Kidney (tissue), 14 donors: Measurements from ENCODE around the gene IQCK. TPM values are rescaled to one million over a fixed set of nuclear protein-coding genes. Genes with fewer than 3 reads are reported as not detected.

ENCODE experiments used
- DNase-seq, 5 donors: peaks; one replicate each; pipeline ENCODE4 v3.0.0-alpha.2; 2013 to 2020
- FAIRE-seq: peaks from 2 replicates; lab custom pipeline; 2012; peaks lifted over from hg19 to GRCh38; lab: Jason Lieb, UNC
- H3K27ac ChIP-seq, 2 donors: one replicate each; pipeline ENCODE4 v1.7.0; 2013; ENCODE audit warnings: low read depth in 2 of 2, low read length in 2 of 2, inconsistent platforms in 1 of 2
- H3K27me3 ChIP-seq: one replicate; pipeline ENCODE4 v1.7.1; 2013; ENCODE audit warnings: low read length, inconsistent platforms; ENCODE audit not compliant: control insufficient read depth, insufficient read depth
- H3K36me3 ChIP-seq, 3 donors: one replicate each; pipeline versions ENCODE4 v1.7.0 to v1.7.1; 2013; ENCODE audit warnings: low read length in 3 of 3, control low read depth in 1 of 3, inconsistent platforms in 1 of 3; ENCODE audit not compliant: insufficient read depth in 3 of 3, control insufficient read depth in 2 of 3
- H3K4me1 ChIP-seq, 3 donors: one replicate each; pipeline versions ENCODE4 v1.7.0 to v1.7.1; 2013; ENCODE audit warnings: low read length in 3 of 3, inconsistent platforms in 1 of 3, low read depth in 1 of 3; ENCODE audit not compliant: control insufficient read depth in 2 of 3, insufficient read depth in 2 of 3
- H3K4me3 ChIP-seq, 3 donors: one replicate each; pipeline versions ENCODE4 v1.7.0 to v1.8.1; 2013; ENCODE audit warnings: low read length in 3 of 3, control low read depth in 1 of 3, inconsistent platforms in 1 of 3
- H3K9ac ChIP-seq, 3 donors: one replicate each; pipeline versions ENCODE4 v1.7.0 to v1.7.1; 2013; ENCODE audit warnings: low read length in 3 of 3, control low read depth in 1 of 3, inconsistent platforms in 1 of 3
- H3K9me3 ChIP-seq, 3 donors: one replicate each; pipeline versions ENCODE4 v1.7.0 to v1.7.1; 2013; ENCODE audit warnings: low read length in 3 of 3, control low read depth in 1 of 3, inconsistent platforms in 1 of 3; ENCODE audit not compliant: control insufficient read depth in 2 of 3, insufficient read depth in 1 of 3
- intact Hi-C: fragments of 100-400 bp; cut with DNase I; formaldehyde crosslinking; loops from one replicate; pipeline ENCODE4 v1.11.1; 2022
- polyA plus RNA-seq: library from polyadenylated mRNA; stranded (reverse); fragments of 350-450 nt; fragmentation: Illumina TruSeq; extraction: RNeasy Lipid Tissue Mini Kit (QIAGEN cat#74804); gene quantifications from one replicate; pipeline ENCODE4 v1.2.3, GENCODE V29; 2014; ENCODE audit warnings: low read depth, low replicate concordance; ENCODE audit not compliant: insufficient read depth
- total RNA-seq: library from RNA; stranded (reverse); fragmentation: NEBNext Ultra II Directional; extraction: Animal tissue kit (Norgen Biotek cat#: 25700); gene quantifications from one replicate; pipeline ENCODE4 v1.2.1, GENCODE V29; 2021
- TF ChIP-seq, protein P1 (sequence below): IDR thresholded peaks from 3 replicates; pipeline ENCODE4 v1.5.1; 2012; ENCODE audit warnings: mild to moderate bottlenecking, moderate library complexity, borderline replicate concordance; ENCODE audit not compliant: insufficient read depth; ENCODE audit errors: extremely low read depth
- donor health status: control.
- donor health status: control.
- donor health status: control.
- donor health status: control.
- donor health status: control.
- donor health status: DM: yes; HTN: yes; CAD: no.
- donor health status: Normal renal cell carcinoma (clear cell type).

IQCK gene
- total and polyA plus RNA-seq, 2 donors from 2014 or later, result 35.4 to 38.1 TPM

DNA sequence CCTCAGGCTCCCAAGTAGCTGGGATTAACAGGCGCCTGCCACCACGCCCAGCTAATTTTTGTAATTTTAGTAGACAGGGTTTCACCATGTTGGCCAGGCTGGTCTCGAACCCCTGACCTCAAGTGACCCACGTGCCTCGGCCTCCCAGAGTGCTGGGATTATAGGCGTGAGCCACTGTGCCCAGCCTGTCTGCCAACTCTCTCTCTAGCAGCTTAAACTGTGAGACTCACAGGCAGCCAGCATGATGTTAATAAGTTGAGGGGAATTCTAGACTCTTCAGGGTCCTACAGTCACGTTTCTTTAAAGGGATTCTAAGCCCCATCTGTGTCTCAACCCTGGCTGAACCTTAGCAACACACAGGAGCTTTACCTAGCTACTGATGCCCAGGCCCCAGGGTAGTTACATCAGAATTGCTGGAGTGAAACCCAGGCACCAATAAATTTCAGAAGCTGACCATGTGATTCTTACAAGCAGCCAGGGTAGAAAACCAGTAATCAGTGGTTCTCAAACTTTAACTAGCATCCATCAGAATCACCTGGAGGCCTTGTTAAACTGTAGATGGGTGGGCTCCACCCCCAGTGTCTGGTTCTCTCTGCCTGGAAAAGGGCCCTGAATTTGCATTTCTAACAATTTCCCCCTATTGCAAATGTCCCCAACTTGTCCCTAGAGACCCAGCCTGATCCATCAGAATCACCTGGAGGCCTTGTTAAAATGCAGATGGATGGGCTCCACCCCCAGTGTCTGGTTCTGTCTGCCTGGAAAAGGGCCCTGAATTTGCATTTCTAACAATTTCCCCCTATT, 135.9 kb downstream of the IQCK start:
- FAIRE-seq (no peak), DNase-seq (peak in 3 of 5 donors; percentile 70 to 87 (median 84))
- peak overlapping the region in 1 of 3 donors; percentile 13 for H3K9ac ChIP-seq
- no peak overlapping the region for H3K4me3 ChIP-seq
- peaks cover 0 to 4% (median 4%) of the 10 kb centered on the region in 3 donors for H3K36me3 ChIP-seq
- H3K9me3 ChIP-seq, result no peaks in the 10 kb centered on the region
- H3K4me1 ChIP-seq, result peaks cover 0 to 12% (median 3%) of the 10 kb centered on the region in 3 donors
- TF ChIP-seq, protein P1, sequence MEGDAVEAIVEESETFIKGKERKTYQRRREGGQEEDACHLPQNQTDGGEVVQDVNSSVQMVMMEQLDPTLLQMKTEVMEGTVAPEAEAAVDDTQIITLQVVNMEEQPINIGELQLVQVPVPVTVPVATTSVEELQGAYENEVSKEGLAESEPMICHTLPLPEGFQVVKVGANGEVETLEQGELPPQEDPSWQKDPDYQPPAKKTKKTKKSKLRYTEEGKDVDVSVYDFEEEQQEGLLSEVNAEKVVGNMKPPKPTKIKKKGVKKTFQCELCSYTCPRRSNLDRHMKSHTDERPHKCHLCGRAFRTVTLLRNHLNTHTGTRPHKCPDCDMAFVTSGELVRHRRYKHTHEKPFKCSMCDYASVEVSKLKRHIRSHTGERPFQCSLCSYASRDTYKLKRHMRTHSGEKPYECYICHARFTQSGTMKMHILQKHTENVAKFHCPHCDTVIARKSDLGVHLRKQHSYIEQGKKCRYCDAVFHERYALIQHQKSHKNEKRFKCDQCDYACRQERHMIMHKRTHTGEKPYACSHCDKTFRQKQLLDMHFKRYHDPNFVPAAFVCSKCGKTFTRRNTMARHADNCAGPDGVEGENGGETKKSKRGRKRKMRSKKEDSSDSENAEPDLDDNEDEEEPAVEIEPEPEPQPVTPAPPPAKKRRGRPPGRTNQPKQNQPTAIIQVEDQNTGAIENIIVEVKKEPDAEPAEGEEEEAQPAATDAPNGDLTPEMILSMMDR, result no peak
- H3K27me3 ChIP-seq, result no peaks in the 10 kb centered on the region
- H3K27ac ChIP-seq, result peak overlapping the region; percentile 37 to 60
- intact Hi-C loops, result no loop called here

DNA sequence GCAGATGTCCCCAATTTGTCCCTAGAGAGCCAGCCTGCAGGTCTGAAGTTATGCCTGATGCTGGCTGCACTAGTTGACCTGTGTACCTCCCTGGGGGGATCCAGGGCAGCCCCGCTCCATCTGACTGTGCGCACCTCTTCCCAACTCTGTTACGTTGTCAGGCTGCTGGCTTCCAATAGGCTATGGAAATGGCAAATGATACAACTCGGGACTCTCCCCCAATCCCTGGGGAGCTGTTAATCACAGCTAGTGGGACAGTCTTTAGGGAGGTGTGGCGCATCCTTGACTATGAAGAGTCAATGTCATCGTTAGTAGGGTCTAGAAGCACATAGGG, 136.4 kb downstream of the IQCK start:
- intact Hi-C loops, result no loop called here
- no peak for FAIRE-seq

DNA sequence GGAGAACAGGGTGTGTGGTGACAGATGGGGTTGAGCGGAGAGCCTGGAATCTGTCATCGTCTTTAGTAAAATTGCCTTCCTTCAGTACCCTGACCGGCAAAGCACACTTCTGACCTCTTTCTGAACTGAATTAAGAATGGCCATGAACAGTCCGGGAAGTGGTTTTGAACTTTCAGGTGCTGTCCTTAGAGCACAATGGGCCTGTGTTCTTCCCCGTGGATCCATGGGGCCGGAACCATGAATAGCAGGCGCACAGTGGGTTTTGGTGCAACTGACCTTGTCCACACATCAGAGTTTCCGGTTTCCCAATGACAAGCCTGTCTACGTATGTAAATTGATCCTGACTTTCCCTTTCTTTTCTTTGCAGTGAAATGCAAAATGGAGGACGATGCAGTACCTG, 138.0 kb downstream of the IQCK start:
- no peak overlapping the region for H3K4me3 ChIP-seq
- H3K9me3 ChIP-seq, result no peaks in the 10 kb centered on the region
- peaks cover 0 to 7% (median 3%) of the 10 kb centered on the region in 3 donors for H3K4me1 ChIP-seq
- peaks cover 0 to 21% (median 7%) of the 10 kb centered on the region in 3 donors for H3K36me3 ChIP-seq
- DNase-seq (no peak), FAIRE-seq (no peak)
- TF ChIP-seq, protein P1, result no peak
- intact Hi-C loops, result no loop called here
- H3K27me3 ChIP-seq, result no peaks in the 10 kb centered on the region
- H3K9ac ChIP-seq, result no peak overlapping the region
- no peak overlapping the region for H3K27ac ChIP-seq

More for the DNA sequence above, 136.4 kb downstream of the IQCK start:
- H3K9me3 ChIP-seq, result no peaks in the 10 kb centered on the region
- no peaks in the 10 kb centered on the region for H3K27me3 ChIP-seq
- TF ChIP-seq, protein P1, result no peak
- H3K27ac ChIP-seq, result peak overlapping the region in 1 of 2 donors; percentile 24
- DNase-seq, result no peak
- peaks cover 0 to 10% (median 6%) of the 10 kb centered on the region in 3 donors for H3K36me3 ChIP-seq
- no peak overlapping the region for H3K9ac ChIP-seq
- no peak overlapping the region for H3K4me3 ChIP-seq
- H3K4me1 ChIP-seq, result peaks cover 0 to 12% (median 3%) of the 10 kb centered on the region in 3 donors
